ENCODE results near the gene ALG1L2.
"Not testable (repeated sequence)": the region's sequence is repeated elsewhere in the genome, so short reads cannot be mapped to it uniquely, and the experiment has no call there.

ALG1L2 gene

DNA sequence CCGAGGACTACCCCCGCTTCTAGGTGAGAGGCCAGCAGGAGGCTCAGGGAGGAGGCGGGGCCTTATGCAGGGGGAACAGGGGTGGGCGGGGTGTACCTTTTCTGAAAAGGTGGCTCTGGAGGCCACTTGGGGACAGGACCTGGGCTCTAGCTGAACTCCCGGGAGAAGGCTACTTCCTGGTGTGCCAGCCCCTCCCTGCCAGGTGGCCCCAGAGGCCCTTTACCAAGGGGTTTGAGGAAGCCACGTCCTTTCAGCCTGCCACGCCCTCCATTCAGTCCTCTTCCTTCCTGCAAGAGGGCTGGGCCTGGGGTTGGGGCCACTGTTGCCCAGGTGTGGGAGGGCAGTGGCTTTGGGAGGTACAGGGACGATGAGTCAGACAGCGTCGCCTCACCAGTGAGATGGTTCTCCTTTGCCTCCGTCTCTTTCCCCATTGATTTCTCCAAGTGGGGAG is 12.9 kb downstream of the ALG1L2 start:
- DNase-seq: peak; percentile 40

DNA sequence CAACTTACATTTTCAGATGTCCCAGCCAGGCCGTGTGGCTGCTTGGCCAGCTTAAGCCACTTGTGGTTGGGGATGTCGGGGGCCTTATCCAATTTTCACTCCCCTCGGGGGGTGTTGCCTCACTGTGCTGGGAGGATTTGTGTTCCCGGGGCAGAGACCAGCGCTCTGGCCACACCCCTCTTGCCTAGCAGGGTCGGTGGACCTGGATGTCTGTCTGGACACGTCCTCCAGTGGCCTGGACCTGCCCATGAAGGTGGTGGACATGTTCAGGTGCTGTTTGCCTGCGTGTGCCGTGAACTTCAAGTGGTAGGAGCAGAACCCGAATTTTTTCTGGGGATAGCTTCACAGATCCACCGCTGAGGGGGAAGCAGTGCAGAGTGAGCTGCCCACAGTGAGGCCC is 14.2 kb downstream of the ALG1L2 start:
- not testable (repeated sequence) for DNase-seq

DNA sequence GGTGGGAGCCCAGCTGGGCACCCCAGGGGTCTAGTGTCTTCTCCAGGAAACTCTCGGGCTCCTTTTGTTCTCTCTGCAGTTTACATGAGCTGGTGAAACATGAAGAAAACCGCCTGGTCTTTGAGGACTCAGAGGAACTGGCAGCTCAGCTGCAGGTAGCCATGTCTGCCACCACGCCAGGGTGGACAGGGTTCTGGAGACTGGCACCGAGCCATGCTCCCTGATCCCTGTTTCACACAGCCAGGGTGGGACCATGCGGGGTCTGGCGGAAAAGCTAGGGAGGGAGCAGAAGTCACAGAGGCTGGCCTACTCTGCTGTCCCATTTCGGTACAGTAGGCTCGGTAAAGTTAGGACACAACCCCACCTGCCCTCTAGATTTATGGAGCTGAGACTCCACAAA is 15.5 kb downstream of the ALG1L2 start:
- not testable (repeated sequence) for DNase-seq

DNA sequence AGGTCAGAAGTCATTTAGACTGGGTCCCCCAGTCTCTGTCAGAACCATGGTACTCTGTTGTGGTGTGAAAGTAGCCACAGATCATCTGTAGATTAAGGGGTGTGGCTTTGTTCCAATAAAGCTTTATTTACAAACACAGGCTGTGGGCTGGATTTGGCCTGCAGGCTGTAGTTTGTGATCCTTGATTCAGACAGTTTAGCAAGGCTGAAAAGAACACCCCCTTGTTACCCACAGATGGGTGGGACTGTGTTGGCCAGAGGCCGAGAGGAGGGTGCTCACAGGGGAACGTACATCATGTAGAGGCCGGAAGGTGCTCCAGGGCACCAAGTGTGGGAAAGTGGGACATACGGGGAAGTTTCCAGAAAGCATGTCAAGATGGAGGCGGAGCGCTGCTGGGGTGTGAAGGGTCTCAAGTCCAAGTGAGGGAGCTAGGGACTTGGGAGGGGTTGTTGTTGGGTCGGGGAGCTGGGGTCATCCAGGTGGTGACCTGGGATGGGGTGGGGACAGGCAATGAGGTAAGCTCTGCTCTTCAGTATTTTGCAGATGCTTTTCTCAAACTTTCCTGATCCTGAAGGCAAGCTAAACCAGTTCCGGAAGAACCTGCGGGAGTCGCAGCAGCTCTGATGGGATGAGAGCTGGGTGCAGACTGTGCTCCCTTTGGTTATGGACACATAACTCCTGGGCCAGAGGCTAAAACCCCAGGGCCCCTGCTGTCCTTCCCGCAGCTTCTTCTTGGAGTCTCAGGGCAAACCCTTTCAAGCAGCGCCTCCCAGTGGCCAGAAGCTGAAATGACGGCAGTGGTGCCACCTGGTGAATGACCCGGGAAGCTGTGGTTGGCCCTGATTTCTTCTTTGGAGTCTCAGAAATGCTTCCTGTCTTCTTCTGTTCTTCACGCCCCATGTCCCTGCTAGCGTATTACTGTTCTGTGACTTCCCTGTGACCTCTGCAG is 16.3 kb downstream of the ALG1L2 start:
- peak; percentile 25 for DNase-seq

DNA sequence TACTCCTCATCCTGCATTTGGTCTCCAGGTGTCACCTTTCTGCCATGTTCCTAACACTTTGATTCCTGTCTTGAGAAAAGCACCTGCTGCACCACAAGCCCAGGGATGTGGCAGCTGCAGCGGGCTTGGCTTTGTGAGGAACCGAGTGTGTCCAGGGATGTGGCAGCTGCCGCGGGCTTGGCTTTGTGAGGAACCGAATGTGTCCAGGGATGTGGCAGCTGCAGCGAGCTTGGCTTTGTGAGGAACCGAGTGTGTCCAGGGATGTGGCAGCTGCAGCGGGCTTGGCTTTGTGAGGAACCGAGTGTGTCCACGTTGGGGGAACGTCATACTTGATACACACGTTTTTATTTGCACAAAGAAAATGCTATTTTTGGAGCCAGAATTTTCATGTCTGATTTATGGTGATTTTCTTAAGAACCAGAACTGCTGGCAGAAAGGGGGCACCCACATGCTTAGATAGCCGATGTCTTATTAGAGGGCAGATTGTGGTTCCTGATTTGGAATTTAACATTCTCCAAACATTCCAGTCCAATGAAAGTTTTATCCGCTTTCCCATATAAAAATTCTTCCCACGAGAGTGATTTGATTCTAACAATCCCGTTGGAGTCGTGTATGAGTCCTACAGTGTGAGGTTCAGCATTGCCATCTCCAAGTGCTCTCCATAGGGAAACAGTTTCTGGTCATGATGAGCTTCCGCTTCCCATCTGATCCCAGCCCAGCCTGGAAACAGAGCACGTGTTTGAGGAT is 17.2 kb downstream of the ALG1L2 start:
- DNase-seq: not testable (repeated sequence)

DNA sequence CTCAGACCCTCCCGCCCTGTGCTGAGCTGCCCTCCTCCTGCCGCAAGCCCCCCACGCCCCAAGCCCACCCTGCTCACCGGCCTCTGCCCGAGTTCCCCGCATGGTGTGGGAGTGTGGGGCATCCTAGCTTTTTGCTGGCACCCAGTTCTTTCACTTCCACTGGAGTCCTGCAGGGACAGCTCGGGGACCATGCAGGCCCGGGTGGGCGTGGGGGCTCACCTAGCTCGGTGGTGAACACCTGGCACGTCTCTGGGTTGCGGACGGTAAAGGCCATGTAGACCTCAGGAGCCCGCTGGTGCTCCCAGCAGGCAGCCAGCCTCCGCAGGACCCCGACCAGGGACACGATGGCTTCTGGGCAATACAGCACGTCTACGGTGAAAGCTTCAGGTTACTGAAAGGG is 20.9 kb downstream of the ALG1L2 start:
- not testable (repeated sequence) for DNase-seq

DNA sequence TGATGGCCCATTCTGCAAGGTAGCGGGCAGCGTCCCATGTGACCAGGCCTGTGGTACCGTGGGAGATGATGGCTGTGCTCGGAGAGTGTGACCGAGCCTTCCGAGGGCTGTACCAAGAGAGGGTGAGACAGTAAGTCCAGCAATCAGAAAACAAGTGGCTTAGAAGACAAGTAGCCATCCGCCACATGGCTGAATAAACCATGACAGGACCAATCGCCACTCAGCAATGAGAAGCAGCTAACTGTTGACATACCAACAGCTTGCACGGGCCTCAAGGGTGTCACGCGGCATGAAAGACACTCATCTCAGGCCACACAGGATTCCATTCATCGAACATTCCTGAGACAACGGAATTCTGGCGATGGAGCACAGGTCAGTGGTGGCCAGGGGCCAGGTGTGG is 22.6 kb downstream of the ALG1L2 start:
- DNase-seq: not testable (repeated sequence)

DNA sequence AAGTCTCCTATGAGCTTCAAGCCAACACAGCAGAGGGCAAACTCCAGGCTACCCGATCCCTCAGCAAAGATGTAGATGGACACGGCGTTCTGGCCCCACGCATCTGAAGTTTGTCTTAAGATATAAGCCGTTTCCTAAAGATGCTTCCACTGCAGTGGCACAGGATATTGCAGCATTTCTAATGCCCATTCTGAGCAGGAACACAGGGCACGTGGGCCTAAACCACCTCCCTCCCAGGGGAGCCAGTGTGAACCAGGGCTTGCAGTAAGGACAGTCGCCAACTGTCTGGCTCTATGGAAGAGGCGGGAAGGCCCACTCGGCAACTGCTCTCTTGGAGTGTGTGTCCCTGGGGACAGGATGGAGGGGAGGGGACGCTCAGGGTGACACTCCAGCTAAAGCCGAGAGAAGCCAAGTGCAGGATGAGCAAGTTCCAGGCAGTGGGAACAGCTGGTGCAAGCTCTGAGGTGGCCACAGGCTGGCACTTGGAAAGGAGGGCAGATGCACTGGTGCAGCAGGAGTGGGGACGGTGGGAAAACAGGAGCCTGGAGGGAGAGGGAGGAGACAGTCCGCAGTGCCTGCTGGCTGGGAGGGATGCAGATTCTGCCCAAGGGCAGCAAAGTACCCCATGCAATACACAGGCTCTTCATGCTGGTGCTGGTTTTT is 25.8 kb downstream of the ALG1L2 start:
- DNase-seq: not testable (repeated sequence)

DNA sequence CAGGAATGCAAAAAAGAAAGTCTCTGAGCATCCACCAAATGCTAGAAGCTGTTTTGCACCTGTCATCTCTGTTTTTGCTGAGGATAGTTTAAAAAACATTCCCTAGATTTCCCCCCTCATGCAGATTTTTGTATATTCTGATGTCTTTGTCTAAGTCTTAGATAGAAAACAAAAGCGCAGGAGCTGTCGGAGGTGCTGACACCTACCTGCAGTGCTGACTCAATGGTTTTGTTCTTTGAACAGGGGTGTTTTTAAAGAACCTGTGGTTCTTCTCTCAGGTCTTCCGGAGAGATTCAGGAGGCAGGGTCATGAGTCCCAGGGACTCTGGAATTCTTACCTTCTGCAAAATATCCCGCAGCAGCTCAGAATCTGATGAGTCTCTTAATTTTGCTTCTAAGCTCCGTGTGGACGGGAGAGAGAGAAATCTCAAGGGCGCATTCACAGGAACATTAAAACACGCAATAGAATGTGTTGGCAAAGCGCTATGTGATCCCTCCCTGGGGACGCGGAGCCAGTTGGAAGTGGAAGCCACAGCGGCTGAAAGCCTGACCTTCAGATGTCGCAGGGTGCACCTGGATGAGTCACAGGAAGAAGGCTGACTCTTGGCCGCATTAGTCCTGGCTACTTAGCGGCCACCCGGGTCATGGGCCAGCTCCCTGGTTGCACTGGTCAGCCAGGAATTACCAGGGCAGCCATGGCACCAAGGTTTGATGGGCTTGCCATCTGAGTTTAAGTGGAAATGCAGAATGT is 27.4 kb downstream of the ALG1L2 start:
- DNase-seq: not testable (repeated sequence)

DNA sequence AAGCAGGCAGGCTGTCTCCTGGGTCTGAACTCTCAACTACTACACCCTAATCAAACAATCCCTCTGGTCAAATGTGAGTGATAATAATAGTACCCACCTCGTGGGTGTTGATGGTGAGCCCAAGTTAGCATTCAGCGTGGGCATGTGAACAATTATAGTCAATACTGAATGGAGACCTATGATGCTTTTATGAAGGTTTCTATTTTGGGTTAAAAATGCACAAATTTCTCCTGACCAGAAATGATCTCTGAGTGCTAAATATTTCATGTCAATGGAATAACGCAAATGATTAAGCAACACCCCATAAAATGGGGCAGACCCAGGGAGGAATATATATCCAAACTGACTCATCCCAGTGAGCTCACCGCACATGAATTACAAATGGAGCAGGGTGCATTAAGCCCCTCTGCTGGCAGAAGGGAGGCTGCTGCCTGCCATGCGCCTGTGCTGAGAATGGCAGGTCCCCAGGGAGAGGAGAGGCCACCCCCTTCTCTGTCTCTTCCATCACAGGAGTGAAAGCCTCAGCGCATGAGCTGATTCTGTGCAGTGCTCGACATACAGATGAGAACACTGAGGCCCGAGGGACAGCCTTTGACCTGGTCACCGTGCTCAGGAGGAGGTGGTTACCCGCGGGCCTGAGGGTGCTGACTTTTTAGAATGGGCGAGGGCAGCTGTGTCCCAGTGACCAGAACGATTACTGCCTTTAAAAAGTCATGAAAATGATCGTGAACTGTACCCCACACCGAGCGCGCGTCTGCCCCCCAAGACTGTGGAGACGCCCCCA is 28.9 kb downstream of the ALG1L2 start:
- DNase-seq: not testable (repeated sequence)

DNA sequence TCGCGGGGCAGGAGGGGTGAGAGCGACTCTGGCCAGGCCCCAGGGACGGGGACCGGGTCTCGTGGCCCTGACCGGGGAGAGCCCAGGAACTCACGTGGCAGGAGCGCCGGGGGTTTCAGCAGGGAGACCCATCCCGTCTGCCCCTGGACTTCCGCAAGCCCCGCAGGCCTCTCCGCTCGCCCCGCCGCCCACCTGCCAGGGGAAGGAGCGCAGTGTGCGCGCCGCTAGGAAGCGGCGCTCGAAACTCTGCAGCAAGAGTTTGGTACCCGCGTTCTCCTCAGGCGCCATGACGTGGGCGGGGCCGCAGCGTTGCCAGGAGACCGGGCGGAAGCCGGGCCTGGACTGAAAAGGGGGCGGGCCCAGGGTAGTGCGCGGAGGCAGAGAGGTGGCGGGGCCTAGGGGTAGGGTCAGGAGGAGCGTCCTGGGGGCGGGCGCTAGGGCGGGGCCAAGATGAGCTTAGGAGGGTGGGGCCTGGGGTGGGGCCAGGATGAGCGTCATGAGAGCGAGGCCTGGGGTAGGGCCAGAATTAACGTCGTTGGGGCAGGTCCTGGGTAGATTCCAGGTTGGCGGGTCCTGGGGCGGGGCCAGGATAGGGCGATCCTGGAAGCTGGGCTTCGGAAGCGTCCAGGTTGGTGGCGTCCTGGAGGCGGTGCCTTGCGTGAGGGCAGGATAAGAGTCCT is 29.7 kb downstream of the ALG1L2 start:
- peak; percentile 98 for DNase-seq

DNA sequence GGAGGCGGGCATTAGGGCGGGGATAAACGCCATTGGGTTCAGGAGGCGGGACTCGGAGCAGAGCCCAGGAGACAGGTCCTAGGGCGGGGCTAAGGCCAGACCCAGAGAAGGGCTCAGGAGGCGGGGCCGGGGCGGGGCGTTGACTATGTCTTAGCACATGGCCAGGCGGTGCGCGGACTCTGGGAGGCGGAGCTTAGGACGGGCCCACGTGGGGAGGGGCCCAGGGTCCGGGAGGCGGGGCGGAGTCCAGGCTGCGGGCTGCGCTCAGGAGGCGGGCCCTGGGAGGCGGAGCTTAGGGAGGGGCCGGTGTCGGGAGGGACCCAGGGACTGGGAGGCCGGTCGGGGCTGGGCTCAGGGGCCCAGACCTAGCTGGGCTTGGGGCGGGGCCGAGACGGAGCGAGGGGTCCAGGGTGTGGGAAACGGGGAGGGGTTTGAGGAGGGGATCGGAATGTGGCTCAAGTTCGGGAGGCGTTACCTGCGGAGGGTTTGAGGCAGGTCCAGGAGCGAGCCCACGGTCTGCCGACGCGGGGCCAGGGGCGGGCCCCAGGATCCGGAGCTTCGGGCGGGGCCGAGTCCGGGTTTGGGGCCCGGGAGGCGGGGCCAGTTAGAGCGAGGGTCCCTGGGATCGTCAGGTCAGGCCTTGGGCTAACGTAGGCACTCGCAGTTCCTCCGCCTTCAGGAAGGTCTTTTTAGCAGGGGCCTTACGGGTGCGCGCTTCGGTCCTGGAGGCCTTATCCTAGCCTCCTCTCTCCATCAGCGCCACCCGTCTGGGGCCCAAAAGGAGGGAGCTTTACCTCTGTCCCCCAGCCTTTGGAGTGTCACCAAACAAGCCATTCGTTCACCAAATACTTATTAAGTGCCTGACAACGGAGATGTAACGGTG is 30.5 kb downstream of the ALG1L2 start:
- peak; percentile 99 for DNase-seq

DNA sequence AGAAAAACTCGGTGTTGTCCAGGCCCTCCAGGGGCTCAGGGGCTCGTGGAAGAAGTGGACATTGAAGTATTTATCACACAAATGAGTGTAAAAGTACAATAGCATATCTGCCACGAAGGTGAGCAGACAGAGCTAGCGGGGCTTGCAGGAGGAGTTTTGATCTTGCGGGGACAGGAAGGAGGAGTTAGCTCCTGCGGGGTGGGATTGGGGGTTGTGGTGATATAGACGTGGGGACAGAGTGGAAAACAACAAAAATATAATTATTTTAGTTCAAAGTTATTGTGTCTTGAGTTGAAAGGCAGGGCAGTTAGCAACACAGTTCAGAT is 31.1 kb downstream of the ALG1L2 start:
- DNase-seq: not testable (repeated sequence)

DNA sequence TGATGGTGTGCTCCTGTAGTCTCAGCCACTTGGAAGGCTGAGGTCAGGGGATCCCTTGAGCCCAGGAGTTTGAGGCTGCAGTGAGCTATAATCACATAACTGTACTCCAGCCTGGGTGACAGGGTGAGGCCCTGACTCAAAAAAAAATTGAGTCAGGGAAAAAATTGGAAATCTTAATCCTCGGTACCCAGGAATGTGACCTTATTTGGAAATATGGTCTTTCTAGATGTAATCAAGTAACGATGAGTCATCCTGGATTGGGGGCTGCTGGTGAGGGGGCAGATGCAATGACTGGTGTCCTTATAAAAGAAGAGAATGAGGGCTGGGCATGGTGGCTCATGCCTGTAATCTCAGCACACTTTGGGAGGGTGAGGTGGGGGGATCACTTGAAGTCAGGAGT is 33.8 kb downstream of the ALG1L2 start:
- DNase-seq: not testable (repeated sequence)

DNA sequence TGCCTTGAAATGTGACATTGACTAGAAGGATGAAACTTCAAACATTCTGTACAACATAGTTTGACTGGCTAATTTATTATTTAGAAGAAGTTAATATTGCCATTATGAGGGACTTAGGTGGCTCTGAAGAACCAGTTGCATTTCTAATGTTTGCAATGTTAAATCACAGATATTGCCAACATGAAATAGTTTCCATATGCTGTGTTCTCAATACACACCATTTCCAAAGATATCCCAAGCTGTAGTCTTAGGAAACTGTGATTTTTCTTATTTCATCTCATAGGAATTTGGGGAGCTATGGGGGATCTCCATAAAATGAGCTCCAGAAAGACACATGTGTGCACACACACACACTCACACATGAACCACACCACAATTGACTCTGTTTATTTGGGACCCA is 36.3 kb downstream of the ALG1L2 start:
- no peak for DNase-seq

DNA sequence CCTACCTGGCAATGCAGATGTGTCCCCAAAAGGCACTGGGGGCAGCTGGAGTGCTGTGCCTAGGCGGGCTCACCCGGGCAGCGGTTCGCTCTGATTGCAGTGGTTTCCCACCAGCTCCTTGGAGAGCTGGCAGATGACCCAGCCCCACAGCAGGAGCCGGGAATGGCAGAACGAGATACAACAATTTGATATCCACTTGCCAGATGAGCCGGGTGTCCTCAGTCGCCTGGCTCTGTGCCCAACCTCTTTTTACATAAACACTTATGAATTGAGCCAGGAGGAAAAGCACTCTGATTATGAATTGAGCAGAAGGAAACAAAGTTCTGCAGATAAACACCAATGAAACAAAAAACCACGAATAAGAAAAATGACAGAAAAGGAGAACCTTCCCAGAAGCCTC is 38.2 kb downstream of the ALG1L2 start:
- not testable (repeated sequence) for DNase-seq

DNA sequence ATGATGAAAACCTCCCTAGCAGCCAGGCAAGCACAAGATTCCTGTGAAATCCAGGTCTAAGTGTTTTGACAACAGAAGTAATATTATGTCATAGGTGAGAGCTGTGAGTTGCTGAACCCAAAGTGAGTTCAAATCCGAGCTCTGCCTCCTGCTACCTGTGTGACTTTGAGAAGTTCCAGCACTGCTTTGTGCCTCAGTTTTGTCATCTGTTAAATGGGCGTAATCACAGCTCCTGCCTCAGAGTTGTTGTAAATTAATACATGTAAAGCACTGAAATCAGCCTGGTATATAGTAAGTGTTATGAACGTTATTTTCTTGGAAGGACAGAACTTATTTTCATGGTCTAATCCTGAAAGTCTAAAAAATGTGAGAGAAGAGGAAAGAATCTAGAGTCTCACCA is 38.7 kb downstream of the ALG1L2 start:
- DNase-seq: not testable (repeated sequence)

DNA sequence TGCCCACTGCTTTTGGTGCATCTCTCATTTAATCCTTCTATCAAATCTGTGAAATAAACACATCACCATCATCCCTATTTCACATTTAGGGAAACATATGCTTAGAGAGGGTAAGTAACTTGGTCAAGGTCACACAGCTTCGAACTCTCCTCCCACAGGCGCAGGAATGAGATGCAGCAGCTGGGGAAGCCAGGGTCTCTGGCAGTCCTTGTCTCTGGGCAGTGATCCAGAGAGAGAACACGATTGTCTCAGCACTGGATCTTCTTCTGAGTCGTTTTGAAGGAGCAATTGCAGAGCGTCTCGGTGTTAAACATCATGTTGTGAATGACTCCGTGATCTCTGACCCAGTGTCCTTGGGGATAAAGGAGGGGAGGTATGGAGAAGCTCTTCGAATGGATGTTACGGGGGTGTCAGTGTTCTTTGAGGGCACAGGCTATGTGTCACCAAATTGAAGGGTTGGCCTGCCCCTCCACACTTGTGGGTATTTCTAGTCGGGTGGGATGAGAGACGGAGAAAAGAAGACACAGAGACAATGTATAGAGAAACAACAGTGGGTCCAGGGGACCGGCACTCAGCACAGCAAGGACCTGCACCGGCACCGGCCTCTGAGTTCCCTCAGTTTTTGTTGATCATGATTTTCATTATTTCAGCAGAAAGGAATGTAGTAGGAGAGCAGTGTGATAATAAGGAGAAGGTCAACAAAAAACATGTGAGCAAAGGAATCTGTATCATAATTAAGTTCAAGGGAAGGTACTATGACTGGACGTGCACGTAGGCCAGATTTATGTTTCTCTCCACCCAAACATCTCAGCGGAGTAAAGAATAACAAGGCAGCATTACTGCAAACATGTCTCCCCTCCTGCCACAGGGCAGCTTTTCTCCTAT is 41.5 kb downstream of the ALG1L2 start:
- DNase-seq: not testable (repeated sequence)

DNA sequence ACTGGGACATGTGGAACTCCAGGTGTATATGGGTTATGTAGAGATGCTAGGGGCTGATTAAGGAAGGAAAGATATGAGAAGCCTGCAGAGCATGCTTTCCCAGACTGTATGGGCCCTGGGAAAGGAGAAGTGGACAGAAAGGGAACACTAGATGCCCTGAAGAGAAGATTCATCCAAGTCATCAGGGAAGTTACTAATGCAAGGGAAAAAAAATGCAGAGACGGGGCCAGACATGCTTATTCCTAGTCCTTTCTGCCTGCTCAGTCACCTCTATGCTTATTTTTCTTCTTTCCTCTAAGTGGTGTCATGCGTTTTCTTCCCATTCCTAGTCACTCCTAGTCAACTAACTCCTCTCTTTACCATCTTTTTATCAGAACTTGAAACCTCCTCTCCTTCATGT is 43.8 kb downstream of the ALG1L2 start:
- DNase-seq: not testable (repeated sequence)

Measured in activated effector memory CD4-positive, alpha-beta T cell treated with Interleukin-2 at 50 U/mL for 16 hours (primary cell).